AG04450 (cell line): ENCODE data around the gene CRABP1. TPM values are rescaled to one million over a fixed set of nuclear protein-coding genes. Genes with fewer than 3 reads are reported as not detected.

Experiments used
- CTCF ChIA-PET: fragments of 300-600, 350-600 bp; formaldehyde crosslinking; extraction: SDS; loops from one replicate; lab custom pipeline; 2022; ENCODE audit warnings: antibody characterized with exemption, inconsistent platforms; lab: Charles Lee
- POLR2A ChIA-PET: fragments of 350-600 bp; formaldehyde crosslinking; extraction: SDS; loops from one replicate; lab custom pipeline; 2021; ENCODE audit warnings: antibody characterized with exemption, inconsistent platforms; lab: Yijun Ruan, JAX
- DNase-seq: peaks from one replicate; pipeline ENCODE4 v3.0.0-alpha.2; 2011; ENCODE audit warnings: low read depth, low spot score
- H3K27ac ChIP-seq: one replicate; pipeline ENCODE4 v1.5.1; 2012; ENCODE audit warnings: low read depth, low read length, control low read depth
- H3K27me3 ChIP-seq: one replicate; pipeline ENCODE4 v1.6.0; 2012; ENCODE audit warnings: low read length; ENCODE audit not compliant: control insufficient read depth, insufficient read depth
- H3K4me3 ChIP-seq: 2 replicates; pipeline ENCODE4 v1.5.1; 2011; ENCODE audit warnings: mild to moderate bottlenecking, low read depth, low read length, control low read depth
- H3K9me3 ChIP-seq: 2 replicates; pipeline ENCODE4 v1.5.1; 2012; ENCODE audit warnings: low read length; ENCODE audit not compliant: control insufficient read depth, insufficient read depth
- polyA plus RNA-seq: library from polyadenylated mRNA; depleted of rRNA; stranded (reverse); fragments of >200 nt; gene quantifications from 2 replicates; pipeline ENCODE4 v1.2.3, GENCODE V29; 2011
- TF ChIP-seq, protein P1 (sequence below): IDR thresholded peaks from 2 replicates; pipeline ENCODE4 v1.5.1; 2011; ENCODE audit warnings: low read depth, low read length, control low read depth, inconsistent platforms

CRABP1 gene
- polyA plus RNA-seq, 1 experiment, result not detected

DNA sequence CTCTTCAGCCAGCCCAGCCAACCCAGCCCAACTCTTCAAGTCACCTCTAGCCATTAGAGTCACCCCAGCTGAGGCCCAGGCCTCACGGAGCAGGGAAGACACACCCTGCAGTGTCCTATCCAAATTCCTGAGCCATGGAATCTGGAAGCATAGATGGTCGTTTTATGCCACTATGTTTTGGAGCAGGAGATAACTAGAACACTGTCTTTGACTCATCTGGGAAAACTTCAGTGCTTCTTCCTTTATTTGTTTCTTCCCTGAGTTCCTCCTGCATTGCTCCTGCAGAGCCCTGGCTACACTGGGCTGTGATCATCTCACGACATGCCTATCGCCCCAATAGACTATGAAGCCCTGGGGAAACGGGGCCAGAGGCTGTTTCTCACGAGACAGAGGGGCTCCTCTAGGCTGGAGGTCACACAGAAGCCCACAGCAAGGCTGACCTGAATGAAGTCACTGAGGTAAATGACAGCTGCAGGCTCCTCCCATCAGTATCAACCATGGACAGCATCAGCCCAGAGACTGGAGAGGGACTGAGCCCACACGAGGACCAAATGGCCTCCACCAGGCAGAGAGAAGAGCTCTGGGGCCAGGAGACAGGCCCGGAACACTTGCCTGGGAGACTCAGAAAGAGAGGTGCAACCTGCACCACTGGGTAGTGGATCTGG lies 22.7 kb downstream of the CRABP1 start:
- H3K4me3 ChIP-seq, result no peak overlapping the region
- H3K9me3 ChIP-seq, result no peaks in the 10 kb centered on the region
- POLR2A ChIA-PET, result no interaction called here
- no peak for DNase-seq
- CTCF ChIA-PET, result no interaction called here
- peaks cover 28% of the 10 kb centered on the region for H3K27me3 ChIP-seq
- TF ChIP-seq, protein P1, sequence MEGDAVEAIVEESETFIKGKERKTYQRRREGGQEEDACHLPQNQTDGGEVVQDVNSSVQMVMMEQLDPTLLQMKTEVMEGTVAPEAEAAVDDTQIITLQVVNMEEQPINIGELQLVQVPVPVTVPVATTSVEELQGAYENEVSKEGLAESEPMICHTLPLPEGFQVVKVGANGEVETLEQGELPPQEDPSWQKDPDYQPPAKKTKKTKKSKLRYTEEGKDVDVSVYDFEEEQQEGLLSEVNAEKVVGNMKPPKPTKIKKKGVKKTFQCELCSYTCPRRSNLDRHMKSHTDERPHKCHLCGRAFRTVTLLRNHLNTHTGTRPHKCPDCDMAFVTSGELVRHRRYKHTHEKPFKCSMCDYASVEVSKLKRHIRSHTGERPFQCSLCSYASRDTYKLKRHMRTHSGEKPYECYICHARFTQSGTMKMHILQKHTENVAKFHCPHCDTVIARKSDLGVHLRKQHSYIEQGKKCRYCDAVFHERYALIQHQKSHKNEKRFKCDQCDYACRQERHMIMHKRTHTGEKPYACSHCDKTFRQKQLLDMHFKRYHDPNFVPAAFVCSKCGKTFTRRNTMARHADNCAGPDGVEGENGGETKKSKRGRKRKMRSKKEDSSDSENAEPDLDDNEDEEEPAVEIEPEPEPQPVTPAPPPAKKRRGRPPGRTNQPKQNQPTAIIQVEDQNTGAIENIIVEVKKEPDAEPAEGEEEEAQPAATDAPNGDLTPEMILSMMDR, result no peak
- H3K27ac ChIP-seq, result no peak overlapping the region

DNA sequence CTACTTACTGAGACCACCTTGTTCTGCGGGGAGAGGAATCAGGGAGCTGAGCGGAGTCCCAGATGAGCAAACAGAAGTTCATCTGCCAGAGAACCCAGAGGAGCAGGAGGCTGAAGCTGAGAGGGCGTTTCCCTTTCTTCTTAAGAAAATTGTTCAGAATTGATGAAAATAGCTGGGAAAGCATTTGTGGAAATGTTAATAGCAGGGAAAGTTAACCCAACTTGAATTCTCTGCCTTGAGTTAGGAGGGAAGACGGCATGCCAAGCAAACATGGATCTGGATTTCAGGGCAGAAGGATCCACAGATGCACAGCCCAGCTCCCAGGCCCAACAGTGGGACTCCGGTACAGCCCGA lies 23.2 kb downstream of the CRABP1 start:
- Histone ChIP-seq H3K27me3 (peaks cover 26% of the 10 kb centered on the region), H3K27ac (no peak overlapping the region), H3K9me3 (no peaks in the 10 kb centered on the region), H3K4me3 (no peak overlapping the region)
- ChIA-PET POLR2A (no interaction called here), CTCF (no interaction called here)
- TF ChIP-seq, protein P1, result no peak
- DNase-seq, result no peak

DNA sequence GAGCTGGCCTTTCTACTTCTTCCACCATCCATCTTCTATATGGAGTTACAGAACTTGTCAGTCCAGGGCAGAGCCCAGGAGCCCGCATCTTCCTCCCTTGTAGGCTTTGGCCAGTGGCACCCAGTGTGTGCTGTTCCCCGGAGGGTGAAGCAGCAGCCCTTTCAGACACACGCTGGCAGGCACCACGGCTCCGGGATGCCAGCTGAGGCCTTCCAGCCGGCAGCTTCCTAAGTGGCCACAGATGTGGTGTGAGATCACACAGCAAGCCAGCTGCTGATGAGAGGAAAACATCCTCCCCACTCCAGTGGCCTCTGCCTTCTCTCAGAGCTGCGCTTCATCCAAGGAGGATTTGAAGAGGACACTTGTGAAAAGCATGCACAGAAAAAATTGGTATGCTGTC lies 24.1 kb downstream of the CRABP1 start:
- TF ChIP-seq, protein P1, result no peak
- DNase-seq, result no peak
- H3K27me3 ChIP-seq, result peaks cover 21% of the 10 kb centered on the region
- CTCF ChIA-PET, result no interaction called here
- no peak overlapping the region for H3K4me3 ChIP-seq
- POLR2A ChIA-PET, result no interaction called here
- H3K9me3 ChIP-seq, result no peaks in the 10 kb centered on the region
- H3K27ac ChIP-seq, result no peak overlapping the region

DNA sequence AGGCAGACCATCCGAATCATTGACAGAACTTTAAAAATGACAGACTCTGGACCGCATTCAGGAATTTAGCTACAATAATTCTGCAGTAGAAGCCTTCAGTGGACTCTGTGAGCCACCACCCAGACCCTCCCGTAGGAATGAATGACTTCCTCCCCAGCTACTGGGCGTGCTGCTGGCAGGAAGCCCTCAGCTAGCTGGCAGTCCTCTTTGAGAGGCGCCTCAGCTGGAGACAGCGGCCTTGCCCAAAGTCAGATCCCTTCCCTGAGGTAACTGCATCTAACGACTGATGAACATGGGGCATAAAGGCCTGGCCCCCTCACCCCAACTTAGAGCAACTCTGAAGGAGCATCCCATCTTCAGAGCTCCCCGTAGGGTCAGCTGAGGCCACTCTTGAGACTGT lies 25.8 kb downstream of the CRABP1 start:
- TF ChIP-seq, protein P1, result no peak
- ChIA-PET CTCF (interaction anchor here (1.3 kb wide), 1 partner anchor 57 kb away, joined by 3 read pairs; no protein-coding TSS in a partner anchor), POLR2A (no interaction called here)
- Histone ChIP-seq H3K27ac (no peak overlapping the region), H3K4me3 (no peak overlapping the region), H3K27me3 (peaks cover 23% of the 10 kb centered on the region), H3K9me3 (no peaks in the 10 kb centered on the region)
- DNase-seq, result no peak

DNA sequence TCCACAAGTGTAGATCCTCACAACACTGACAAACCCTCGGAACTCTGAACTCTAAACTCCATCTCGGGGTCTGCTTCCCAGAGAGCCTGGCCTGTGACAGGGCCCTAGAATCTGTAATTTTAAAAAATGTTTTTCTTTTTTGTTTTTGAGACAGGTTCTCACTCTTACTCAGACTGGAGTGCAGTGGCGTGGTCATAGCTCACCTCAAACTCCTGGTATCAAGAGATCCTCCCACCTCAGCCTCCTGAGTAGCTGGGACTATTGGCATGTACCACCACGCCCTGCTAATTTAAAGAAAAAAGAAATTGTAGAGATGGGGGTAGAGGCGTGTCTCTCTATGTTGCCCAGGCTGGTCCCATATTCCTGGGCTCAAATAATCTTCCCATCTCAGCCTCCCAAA lies 26.2 kb downstream of the CRABP1 start:
- peaks cover 21% of the 10 kb centered on the region for H3K27me3 ChIP-seq
- no peak overlapping the region for H3K27ac ChIP-seq
- no peaks in the 10 kb centered on the region for H3K9me3 ChIP-seq
- no peak overlapping the region for H3K4me3 ChIP-seq
- CTCF ChIA-PET, result interaction anchor here (0.7 to 1.3 kb wide), 2 partner anchors 56 to 412 kb away, joined by 3 read pairs; no protein-coding TSS in a partner anchor
- TF ChIP-seq, protein P1, result no peak
- DNase-seq, result no peak
- POLR2A ChIA-PET, result no interaction called here
